SK-N-SH treated with all-trans-retinoic acid at 6 μM for 48 hours (cell line): ENCODE data around the gene SIK3.

Experiments
- ATAC-seq: fragments of 200-7000 bp; cut with Tn5 transposase; 3 replicates; pipeline ENCODE4 v1.9.1; 2020; ENCODE audit warnings: mild to moderate bottlenecking, moderate library complexity
- ARNTL ChIP-seq: fragments of 450-650 bp; formaldehyde crosslinking; IDR thresholded peaks from 2 replicates; pipeline ENCODE4 v1.5.0; 2020; ENCODE audit warnings: low read depth, mild to moderate bottlenecking, moderate library complexity, borderline replicate concordance
- BACH2 ChIP-seq: fragments of 250-450 bp; sonication (Bioruptor Pico); IDR thresholded peaks from 2 replicates; pipeline ENCODE4 v1.9.0; 2021; ENCODE audit warnings: mild to moderate bottlenecking, borderline replicate concordance
- CREB5 ChIP-seq: fragments of 250-450 bp; sonication (Bioruptor Pico); IDR thresholded peaks from 2 replicates; pipeline ENCODE4 v1.5.1; 2020; ENCODE audit warnings: low read depth, mild to moderate bottlenecking, moderate library complexity
- CSDC2 ChIP-seq: fragments of 250-450 bp; sonication (Bioruptor Pico); IDR thresholded peaks from 2 replicates; pipeline ENCODE4 v1.5.0; 2020; ENCODE audit warnings: mild to moderate bottlenecking, moderate library complexity
- CSRNP3 ChIP-seq: fragments of 250-450 bp; sonication (Bioruptor Pico); IDR thresholded peaks from 2 replicates; pipeline ENCODE4 v1.5.1; 2021; ENCODE audit warnings: mild to moderate bottlenecking, moderate library complexity
- ESRRG ChIP-seq: fragments of 250-450 bp; sonication (Bioruptor Pico); IDR thresholded peaks from 2 replicates; pipeline ENCODE4 v1.6.1; 2021; ENCODE audit warnings: mild to moderate bottlenecking
- GLIS3 ChIP-seq: fragments of 250-450 bp; sonication (Bioruptor Pico); IDR thresholded peaks from 2 replicates; pipeline ENCODE4 v1.5.0; 2020; ENCODE audit warnings: mild to moderate bottlenecking, moderate library complexity
- ISL1 ChIP-seq: fragments of 250-450 bp; sonication (Bioruptor Pico); IDR thresholded peaks from 2 replicates; pipeline ENCODE4 v2.1.2; 2022; ENCODE audit warnings: mild to moderate bottlenecking, moderate library complexity
- OSR1 ChIP-seq: fragments of 250-450 bp; sonication (Bioruptor Pico); IDR thresholded peaks from 2 replicates; pipeline ENCODE4 v1.8.0; 2022; ENCODE audit warnings: moderate library complexity, mild to moderate bottlenecking, inconsistent platforms
- PATZ1 ChIP-seq: fragments of 250-450 bp; sonication (Bioruptor Pico); IDR thresholded peaks from 2 replicates; pipeline ENCODE4 v1.8.0; 2020; ENCODE audit warnings: mild to moderate bottlenecking, moderate library complexity, borderline replicate concordance
- POU6F1 ChIP-seq: fragments of 250-450 bp; sonication (Bioruptor Pico); IDR thresholded peaks from 2 replicates; pipeline ENCODE4 v1.8.0; 2021; ENCODE audit warnings: low read depth, mild to moderate bottlenecking, moderate library complexity, borderline replicate concordance
- PPARA ChIP-seq: fragments of 250-450 bp; sonication (Bioruptor Pico); IDR thresholded peaks from 2 replicates; pipeline ENCODE4 v1.5.0; 2020; ENCODE audit warnings: mild to moderate bottlenecking, borderline replicate concordance
- RARB ChIP-seq: fragments of 250-450 bp; sonication (Bioruptor Pico); IDR thresholded peaks from 2 replicates; pipeline ENCODE4 v1.8.0; 2021; ENCODE audit warnings: mild to moderate bottlenecking, moderate library complexity
- SNAI2 ChIP-seq: fragments of 250-450 bp; sonication (Bioruptor Pico); IDR thresholded peaks from 2 replicates; pipeline ENCODE4 v1.5.0; 2020; ENCODE audit warnings: mild to moderate bottlenecking, moderate library complexity
- TCF4 ChIP-seq: fragments of 250-450 bp; sonication (Bioruptor Pico); IDR thresholded peaks from 2 replicates; pipeline ENCODE4 v1.8.0; 2021; ENCODE audit warnings: mild to moderate bottlenecking, moderate library complexity, borderline replicate concordance
- TOX ChIP-seq: fragments of 250-450 bp; sonication (Bioruptor Pico); IDR thresholded peaks from 2 replicates; pipeline ENCODE4 v1.8.0; 2021; ENCODE audit warnings: mild to moderate bottlenecking, moderate library complexity, borderline replicate concordance
- ZC3H10 ChIP-seq: fragments of 250-450 bp; sonication (Bioruptor Pico); IDR thresholded peaks from 2 replicates; pipeline ENCODE4 v1.5.1; 2021; ENCODE audit warnings: mild to moderate bottlenecking, moderate library complexity
- ZFP3 ChIP-seq: fragments of 250-450 bp; sonication (Bioruptor Pico); IDR thresholded peaks from 2 replicates; pipeline ENCODE4 v1.5.0; 2020; ENCODE audit warnings: mild to moderate bottlenecking, moderate library complexity
- ZFP30 ChIP-seq: fragments of 450-650 bp; formaldehyde crosslinking; IDR thresholded peaks from 2 replicates; pipeline ENCODE4 v1.5.0; 2022; ENCODE audit warnings: mild to moderate bottlenecking, moderate library complexity
- ZNF565 ChIP-seq: fragments of 450-650 bp; formaldehyde crosslinking; conservative IDR thresholded peaks from 2 replicates; pipeline ENCODE4 v1.5.0; 2020; ENCODE audit warnings: low read depth, mild to moderate bottlenecking, moderate library complexity
- ZNF70 ChIP-seq: fragments of 450-650 bp; formaldehyde crosslinking; IDR thresholded peaks from 2 replicates; pipeline ENCODE4 v1.5.0; 2020; ENCODE audit warnings: mild to moderate bottlenecking, moderate library complexity
- ZNF8 ChIP-seq: fragments of 450-650 bp; formaldehyde crosslinking; IDR thresholded peaks from 2 replicates; pipeline ENCODE4 v1.5.0; 2020; ENCODE audit warnings: mild to moderate bottlenecking, moderate library complexity

The SIK3 gene

GRCh38 chr11:116859175-116859574 is 239.1 kb downstream of the SIK3 start:
- TF ChIP-seq GLIS3 (CRISPR knock-in tag), result no peak
- TF ChIP-seq ZNF70 (CRISPR knock-in tag), result no peak
- TF ChIP-seq POU6F1, result no peak
- TF ChIP-seq ESRRG (CRISPR knock-in tag), result no peak
- no peak for TF ChIP-seq CREB5 (CRISPR knock-in tag)
- TF ChIP-seq OSR1, result no peak
- TF ChIP-seq RARB, result no peak
- TF ChIP-seq TCF4 (CRISPR knock-in tag), result no peak
- no peak for TF ChIP-seq ZC3H10 (CRISPR knock-in tag)
- no peak for TF ChIP-seq ARNTL
- no peak for TF ChIP-seq PPARA
- no peak for TF ChIP-seq SNAI2 (CRISPR knock-in tag)
- no peak for TF ChIP-seq ZFP3 (CRISPR knock-in tag)
- no peak for TF ChIP-seq CSRNP3 (CRISPR knock-in tag)
- TF ChIP-seq TOX, result no peak
- ATAC-seq, result no peak

- no peak for TF ChIP-seq PATZ1 (CRISPR knock-in tag)
- peak; percentile 74; the same call in 1 of the 2 replicates for TF ChIP-seq TCF4 (CRISPR knock-in tag)
- TF ChIP-seq GLIS3 (CRISPR knock-in tag), result no peak
- no peak for ATAC-seq
Observed at GRCh38 chr11:116857936-116858335, 240.3 kb downstream of the SIK3 start.

- no peak for ATAC-seq
- TF ChIP-seq ISL1 (CRISPR knock-in tag) (no peak), POU6F1 (no peak), PPARA (no peak), BACH2 (CRISPR knock-in tag) (no peak), ZNF565 (no peak), ZC3H10 (CRISPR knock-in tag) (no peak), TCF4 (CRISPR knock-in tag) (no peak)
Observed at GRCh38 chr11:116857316-116857715, 240.9 kb downstream of the SIK3 start.

GRCh38 chr11:116856423-116856822 is 241.8 kb downstream of the SIK3 start:
- no peak for TF ChIP-seq ZNF565
- TF ChIP-seq ZFP30 (CRISPR knock-in tag), result no peak
- TF ChIP-seq CREB5 (CRISPR knock-in tag), result no peak
- no peak for TF ChIP-seq PPARA
- TF ChIP-seq SNAI2 (CRISPR knock-in tag), result no peak
- TF ChIP-seq TOX, result no peak
- TF ChIP-seq ARNTL, result no peak
- TF ChIP-seq ISL1 (CRISPR knock-in tag), result no peak
- TF ChIP-seq TCF4 (CRISPR knock-in tag), result no peak
- no peak for TF ChIP-seq GLIS3 (CRISPR knock-in tag)
- no peak for TF ChIP-seq ZC3H10 (CRISPR knock-in tag)
- no peak for TF ChIP-seq ESRRG (CRISPR knock-in tag)
- TF ChIP-seq ZNF8, result no peak
- no peak for TF ChIP-seq CSRNP3 (CRISPR knock-in tag)
- TF ChIP-seq CSDC2 (CRISPR knock-in tag), result no peak
- no peak for TF ChIP-seq RARB
- no peak for TF ChIP-seq POU6F1
- TF ChIP-seq ZNF70 (CRISPR knock-in tag), result no peak
- no peak for ATAC-seq
